ENCODE data around the gene LTBR. TPM values are rescaled to one million over a fixed set of nuclear protein-coding genes. Genes with fewer than 3 reads are reported as not detected.

Gene LTBR
- total RNA-seq, 1 experiment from 2014 or later: 178 TPM

GRCh38 chr12:6378709-6379472 lies 5.1 kb upstream of the LTBR start:
- intact Hi-C loops (cut with micrococcal nuclease; ENCODE audit: unreplicated experiment): loop anchor here (5.0 kb wide), 1 partner anchor 113 kb away; the partner anchor contains the start of genes MRPL51 and NCAPD2
- Histone ChIP-seq H3K27ac (no peak overlapping the region), H4K20me1 (ENCODE audit: insufficient read depth) (no peaks in the 10 kb centered on the region), H3K36me3 (ENCODE audit: low read depth) (no peaks in the 10 kb centered on the region), H2AFZ (no peak overlapping the region), H3K4me3 (no peak overlapping the region), H3K79me2 (ENCODE audit: low read depth) (peaks cover 37% of the 10 kb centered on the region), H3K9me2 (ENCODE audit: insufficient read depth) (no peaks in the 10 kb centered on the region), H3K4me2 (no peak overlapping the region; the same call in 1 of the 2 replicates), H3F3A (ENCODE audit: insufficient read depth, low read depth) (peaks cover 36% of the 10 kb centered on the region), H3K4me1 (replicated peaks; ENCODE audit: insufficient read depth) (peaks cover 43% of the 10 kb centered on the region), H3K27me3 (ENCODE audit: insufficient read depth, low read depth) (no peaks in the 10 kb centered on the region), H3K9me3 (ENCODE audit: insufficient read depth, low read depth) (no peaks in the 10 kb centered on the region)
- ChIA-PET POLR2A (ENCODE audit: unreplicated experiment) (interaction anchor here (0.6 kb wide), 1 partner anchor 14 kb away, joined by 5 read pairs; no protein-coding TSS in a partner anchor), CTCF (interaction anchor here (0.6 to 0.7 kb wide), 2 partner anchors 47 to 1593 kb away, joined by 6 to 7 read pairs; no protein-coding TSS in a partner anchor)
- DNase-seq: no peak
- no TSS peak for BruUV-seq (replicated peaks)
- no peak for TF ChIP-seq EZH2 (IDR thresholded peaks at IDR 0.05; ENCODE audit: low read depth)
- TF ChIP-seq CTCF (conservative IDR thresholded peaks at IDR 0.05): no peak

- intact Hi-C loops (cut with micrococcal nuclease; ENCODE audit: unreplicated experiment): no loop called here
- no peaks in the 10 kb centered on the region for H3K27me3 ChIP-seq (ENCODE audit: insufficient read depth, low read depth)
- no peak overlapping the region for H3K27ac ChIP-seq
- no peaks in the 10 kb centered on the region for H3K36me3 ChIP-seq (ENCODE audit: low read depth)
- H3F3A ChIP-seq (ENCODE audit: insufficient read depth, low read depth): peaks cover 30% of the 10 kb centered on the region
- no peak overlapping the region for H3K4me3 ChIP-seq
- H2AFZ ChIP-seq: no peak overlapping the region
- H3K9me2 ChIP-seq (ENCODE audit: insufficient read depth): no peaks in the 10 kb centered on the region
- no peaks in the 10 kb centered on the region for H3K9me3 ChIP-seq (ENCODE audit: insufficient read depth, low read depth)
- H3K79me2 ChIP-seq (ENCODE audit: low read depth): peaks cover 38% of the 10 kb centered on the region
- ChIA-PET POLR2A (ENCODE audit: unreplicated experiment) (interaction anchor here (0.5 to 0.6 kb wide), 2 partner anchors 35 to 44 kb away, joined by 4 to 23 read pairs; no protein-coding TSS in a partner anchor), CTCF (no interaction called here)
- no peak for DNase-seq
- BruUV-seq (replicated peaks): no TSS peak
- no peak overlapping the region for H3K4me2 ChIP-seq
- no peaks in the 10 kb centered on the region for H4K20me1 ChIP-seq (ENCODE audit: insufficient read depth)
- H3K4me1 ChIP-seq (replicated peaks; ENCODE audit: insufficient read depth): peaks cover 45% of the 10 kb centered on the region
- TF ChIP-seq EZH2 (IDR thresholded peaks at IDR 0.05; ENCODE audit: low read depth) (no peak), CTCF (conservative IDR thresholded peaks at IDR 0.05) (no peak)
These were observed 3.5 kb upstream of the LTBR start for GRCh38 chr12:6380141-6381121.

GRCh38 chr12:6382371-6382770 lies 1.6 kb upstream of the LTBR start:
- Histone ChIP-seq H3K79me2 (ENCODE audit: low read depth) (peaks cover 40% of the 10 kb centered on the region), H2AFZ (no peak overlapping the region), H3K27ac (no peak overlapping the region), H3K9me2 (ENCODE audit: insufficient read depth) (no peaks in the 10 kb centered on the region), H4K20me1 (ENCODE audit: insufficient read depth) (peaks cover under 1% of the 10 kb centered on the region; the same call in 1 of the 2 replicates), H3K4me1 (replicated peaks; ENCODE audit: insufficient read depth) (peaks cover 42% of the 10 kb centered on the region), H3K9me3 (ENCODE audit: insufficient read depth, low read depth) (no peaks in the 10 kb centered on the region), H3F3A (ENCODE audit: insufficient read depth, low read depth) (peaks cover 28% of the 10 kb centered on the region), H3K27me3 (ENCODE audit: insufficient read depth, low read depth) (no peaks in the 10 kb centered on the region), H3K4me3 (no peak overlapping the region), H3K4me2 (no peak overlapping the region), H3K36me3 (ENCODE audit: low read depth) (peaks cover 15% of the 10 kb centered on the region)
- CTCF ChIA-PET: interaction anchor here (0.6 kb wide), 1 partner anchor 15 kb away, joined by 5 read pairs; no protein-coding TSS in a partner anchor
- intact Hi-C loops (cut with micrococcal nuclease; ENCODE audit: unreplicated experiment): no loop called here
- TF ChIP-seq CTCF (conservative IDR thresholded peaks at IDR 0.05): no peak
- no peak for TF ChIP-seq EZH2 (IDR thresholded peaks at IDR 0.05; ENCODE audit: low read depth)
- no peak for DNase-seq
- POLR2A ChIA-PET (ENCODE audit: unreplicated experiment): interaction anchor here (0.7 kb wide), 2 partner anchors 19 to 46 kb away, joined by 8 to 13 read pairs; no protein-coding TSS in a partner anchor
- no TSS peak for BruUV-seq (replicated peaks)
